NCI-H526 treated with DMSO at 0.1 percent for 48 hours (cell line): ENCODE data around the gene ILDR2.
"Not testable (repeated sequence)": the region's sequence is repeated elsewhere in the genome, so short reads cannot be mapped to it uniquely, and the experiment has no call there.

ENCODE experiments used
- DNase-seq: peaks from one replicate; lab custom pipeline; 2025; lab: John Stamatoyannopoulos, UW

Gene ILDR2

GRCh38 chr1:166888373-166889111 lies 86.8 kb downstream of the ILDR2 start:
- DNase-seq: no peak

DNA sequence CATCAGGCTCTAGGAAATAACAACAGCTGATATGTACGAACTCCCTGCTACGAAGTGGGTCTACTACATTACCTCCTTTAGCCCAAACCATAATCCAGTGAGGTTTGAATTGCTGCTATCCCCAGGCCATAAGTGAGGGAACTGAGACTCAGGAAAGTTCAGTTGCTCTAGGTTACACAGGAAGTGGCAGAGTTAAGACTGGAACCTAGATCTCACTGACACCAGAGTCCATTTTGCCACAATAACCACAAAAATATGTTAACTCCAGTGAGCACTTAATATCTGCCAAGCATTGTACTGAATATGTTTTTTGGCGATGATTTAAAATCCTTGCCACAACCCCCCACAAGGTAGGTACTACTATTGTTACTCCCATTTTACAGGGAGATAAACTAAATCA lies 90.4 kb downstream of the ILDR2 start:
- DNase-seq: no peak

DNA sequence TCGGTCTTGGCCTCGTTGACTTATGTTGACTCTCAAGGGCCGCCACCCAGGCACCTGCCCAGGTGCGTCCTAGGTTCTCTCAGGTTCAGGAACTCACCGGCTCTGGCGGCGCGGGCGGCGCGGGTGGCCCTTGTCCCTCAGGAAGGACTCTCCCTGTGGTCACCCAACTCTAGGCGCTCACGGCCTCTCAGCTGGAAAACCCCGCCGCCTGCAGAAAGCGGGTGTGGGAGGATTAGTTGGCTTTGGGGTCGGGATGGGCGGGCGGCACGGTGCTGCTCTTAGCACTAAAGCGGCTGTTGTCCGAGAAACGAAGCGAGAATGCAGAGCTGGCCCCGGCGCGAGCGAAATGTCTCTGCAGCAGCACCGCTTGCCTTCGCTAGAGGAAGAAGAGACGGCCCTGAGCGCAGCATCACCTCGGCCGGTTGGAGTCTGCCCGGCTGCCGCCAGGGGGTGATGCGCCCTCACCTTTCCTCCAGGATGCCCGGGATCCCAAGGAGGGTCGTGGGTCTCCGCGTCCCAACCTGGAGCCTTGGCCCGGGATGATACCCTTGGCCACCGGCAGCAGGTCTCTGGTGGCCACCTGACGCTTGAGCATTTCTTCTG lies 91.2 kb downstream of the ILDR2 start:
- DNase-seq: peak; percentile 67

- DNase-seq: no peak
Observed at GRCh38 chr1:166882893-166883292, 92.4 kb downstream of the ILDR2 start.

DNA sequence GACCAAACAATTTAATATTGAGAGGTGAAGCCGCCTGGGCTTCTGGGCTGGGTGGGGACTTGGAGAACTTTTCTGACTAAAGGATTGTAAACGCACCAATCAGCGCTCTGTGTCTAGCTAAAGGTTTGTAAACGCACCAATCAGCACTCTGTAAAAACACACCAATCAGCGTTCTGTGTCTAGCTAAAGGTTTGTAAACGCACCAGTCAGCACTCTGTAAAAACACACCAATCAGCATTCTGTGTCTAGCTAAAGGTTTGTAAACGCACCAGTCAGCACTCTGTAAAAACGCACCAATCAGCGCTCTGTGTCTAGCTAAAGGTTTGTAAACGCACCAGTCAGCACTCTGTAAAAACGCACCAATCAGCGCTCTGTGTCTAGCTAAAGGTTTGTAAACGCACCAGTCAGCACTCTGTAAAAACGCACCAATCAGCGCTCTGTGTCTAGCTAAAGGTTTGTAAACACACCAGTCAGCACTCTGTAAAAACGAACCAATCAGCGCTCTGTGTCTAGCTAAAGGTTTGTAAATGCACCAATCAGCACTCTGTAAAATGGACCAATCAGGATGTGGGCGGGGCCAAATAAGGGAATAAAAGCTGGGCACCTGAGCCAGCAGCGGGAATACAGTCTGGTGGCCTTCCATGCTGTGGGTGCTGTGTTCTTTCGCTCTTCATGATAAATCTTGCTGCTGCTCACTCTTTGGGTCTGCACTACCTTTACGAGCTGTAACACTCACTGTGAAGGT lies 97.0 kb downstream of the ILDR2 start:
- DNase-seq: not testable (repeated sequence)

DNA sequence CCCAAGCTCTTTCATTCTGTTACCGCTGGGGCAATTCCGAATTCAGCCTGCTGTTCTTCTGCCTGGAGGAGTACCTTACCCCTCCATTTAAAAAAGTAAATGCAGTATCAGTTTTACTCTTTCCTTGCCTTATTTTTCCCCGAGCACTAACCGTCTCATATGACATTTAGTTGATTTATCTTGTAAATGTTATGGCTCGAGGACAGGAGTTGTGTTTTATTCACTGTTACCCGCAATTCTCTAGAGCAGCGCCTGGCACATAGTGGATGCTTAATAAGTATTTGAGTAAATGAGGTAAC lies 98.9 kb downstream of the ILDR2 start:
- no peak for DNase-seq

- peak; percentile 100 for DNase-seq
Observed at GRCh38 chr1:166875734-166876539, 99.4 kb downstream of the ILDR2 start, which contains the start of gene TADA1. Gene TADA1, minus strand, starts transcription at chr1:166876264. Its CDS starts 31 bp downstream, at chr1:166876233.

GRCh38 chr1:166875302-166875733 lies 100.0 kb downstream of the ILDR2 start:
- DNase-seq: no peak

DNA sequence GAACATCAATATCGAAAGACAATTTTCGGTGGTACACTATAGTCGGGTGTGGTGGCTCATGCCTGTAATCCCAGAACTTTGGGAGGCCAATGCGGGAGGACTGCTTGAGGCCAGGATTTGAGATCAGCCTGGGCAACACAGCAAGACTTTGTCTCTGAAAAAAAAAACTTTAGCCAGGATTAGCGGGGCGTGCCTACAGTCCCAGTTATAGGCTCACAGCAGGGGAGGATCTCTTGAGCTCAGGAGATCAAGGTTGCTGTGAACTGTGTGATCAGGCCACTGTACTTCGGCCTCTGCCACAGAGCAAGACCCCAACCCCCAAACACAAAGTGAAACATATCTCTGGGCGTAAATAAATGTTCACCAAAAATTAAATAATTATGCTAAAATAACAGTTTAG lies 100.9 kb downstream of the ILDR2 start:
- DNase-seq: no peak

DNA sequence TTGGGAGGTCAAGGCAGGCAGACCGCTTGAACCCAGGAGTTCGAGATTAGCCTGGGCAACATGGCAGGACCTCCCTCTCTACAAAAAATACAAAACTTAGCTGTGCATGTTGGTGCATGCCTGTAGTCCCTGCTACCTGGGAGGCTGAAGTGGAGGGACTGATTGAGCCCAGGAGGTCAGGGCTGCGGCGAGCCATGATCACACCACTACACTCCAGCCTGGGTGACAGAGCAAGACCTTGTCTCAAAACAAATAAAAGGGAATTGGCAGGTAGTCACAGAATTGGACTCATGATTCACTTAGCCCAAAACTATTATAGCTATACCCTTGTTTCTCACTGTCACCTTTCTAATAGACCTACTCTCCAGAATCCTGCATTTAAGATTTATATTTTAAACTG lies 104.8 kb downstream of the ILDR2 start:
- DNase-seq: no peak

GRCh38 chr1:166869318-166870099 lies 105.8 kb downstream of the ILDR2 start:
- no peak for DNase-seq

- DNase-seq: no peak
Observed at GRCh38 chr1:166868639-166869038, 106.7 kb downstream of the ILDR2 start.

- no peak for DNase-seq
Observed at GRCh38 chr1:166865926-166866325, 109.4 kb downstream of the ILDR2 start.

DNA sequence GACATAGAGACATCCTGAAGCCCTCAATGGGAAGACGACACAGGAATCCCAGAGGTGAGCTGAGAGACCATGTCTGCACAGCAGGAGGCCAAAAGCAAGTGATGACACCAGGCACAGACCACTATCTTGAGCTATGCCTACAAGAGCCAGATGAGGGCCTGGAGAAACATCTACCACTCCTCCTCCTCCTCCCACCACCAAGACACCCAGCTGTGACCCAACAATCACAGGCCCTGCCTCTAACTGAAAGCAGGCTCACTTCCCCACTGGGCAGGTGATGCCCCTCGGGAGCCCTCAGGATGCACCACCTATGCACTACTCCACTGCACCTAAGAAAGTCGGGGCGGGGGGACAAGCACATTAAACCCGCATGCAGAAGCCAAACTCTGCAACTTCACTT lies 115.7 kb downstream of the ILDR2 start:
- DNase-seq: no peak

DNA sequence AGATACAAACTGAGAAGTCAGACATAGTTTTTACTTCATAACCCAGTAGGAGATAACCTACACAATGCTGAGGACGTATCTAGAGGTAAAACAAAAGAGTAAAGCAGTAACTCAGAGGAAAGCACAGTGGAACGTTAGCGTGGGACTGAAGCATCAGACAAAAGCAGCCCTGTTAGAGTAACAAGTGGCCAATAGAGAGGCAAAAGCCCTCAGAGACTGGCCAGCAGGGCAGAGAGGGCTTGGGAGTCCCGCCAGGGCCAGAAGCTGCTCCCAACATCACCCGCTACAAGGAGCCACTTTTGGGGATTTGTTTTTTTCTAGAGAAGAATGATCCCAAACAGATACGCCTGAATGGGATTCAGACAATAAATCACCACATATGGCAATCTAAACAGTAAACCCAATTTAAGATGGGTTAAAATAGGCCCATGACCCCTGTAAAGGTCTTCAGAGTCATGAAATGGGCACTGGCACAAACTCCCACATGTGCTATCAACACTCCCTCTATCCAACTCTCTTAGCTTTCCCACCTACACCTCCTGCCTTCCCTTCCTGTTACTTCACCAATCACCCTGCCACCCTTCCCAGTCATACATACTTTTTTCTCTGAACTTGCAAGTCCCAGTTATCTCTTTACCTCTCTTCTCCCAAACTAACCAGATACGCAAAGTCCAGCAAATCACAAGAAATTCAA lies 116.5 kb downstream of the ILDR2 start:
- no peak for DNase-seq
